Skeletal muscle tissue (tissue), 4 donors: ENCODE results near the gene UNC5A. TPM values are rescaled to one million over a fixed set of nuclear protein-coding genes. Genes with fewer than 3 reads are reported as not detected.

Source experiments
- H3K27ac ChIP-seq: one replicate; pipeline ENCODE4 v1.7.0; 2013; ENCODE audit warnings: mild to moderate bottlenecking, low read depth, low read length, inconsistent platforms
- H3K27me3 ChIP-seq, 3 donors: one replicate each; pipeline ENCODE4 v1.7.0; 2013; ENCODE audit warnings: low read length in 3 of 3; ENCODE audit not compliant: control insufficient read depth in 3 of 3, insufficient read depth in 3 of 3
- H3K36me3 ChIP-seq, 3 donors: one replicate each; pipeline ENCODE4 v1.7.0; 2013; ENCODE audit warnings: low read length in 3 of 3; ENCODE audit not compliant: control insufficient read depth in 3 of 3, insufficient read depth in 3 of 3
- H3K4me1 ChIP-seq, 3 donors: one replicate each; pipeline ENCODE4 v1.7.0; 2013; ENCODE audit warnings: low read length in 3 of 3, mild to moderate bottlenecking in 3 of 3; ENCODE audit not compliant: control insufficient read depth in 3 of 3, insufficient read depth in 3 of 3
- H3K4me3 ChIP-seq, 3 donors: one replicate each; pipeline ENCODE4 v1.7.0; 2013; ENCODE audit warnings: low read length in 3 of 3
- H3K9ac ChIP-seq, 3 donors: one replicate each; pipeline ENCODE4 v1.7.0; 2013; ENCODE audit warnings: low read length in 3 of 3, mild to moderate bottlenecking in 3 of 3, moderate library complexity in 2 of 3, low read depth in 1 of 3
- H3K9me3 ChIP-seq, 3 donors: one replicate each; pipeline ENCODE4 v1.7.0; 2013; ENCODE audit warnings: low read length in 3 of 3; ENCODE audit not compliant: control insufficient read depth in 3 of 3
- total RNA-seq: library from RNA; depleted of rRNA; stranded (reverse); fragments of >200 nt; gene quantifications from one replicate; pipeline ENCODE4 v1.2.3, GENCODE V29; 2014
- donor health status: Osteomylitis.

Gene UNC5A
- total RNA-seq, 1 donor from 2014 or later: not detected

GRCh38 chr5:176829320-176829719 lies 19.0 kb downstream of the UNC5A start:
- no peak overlapping the region for H3K4me3 ChIP-seq
- H3K36me3 ChIP-seq: no peaks in the 10 kb centered on the region
- no peaks in the 10 kb centered on the region for H3K9me3 ChIP-seq
- peaks cover 11 to 27% (median 19%) of the 10 kb centered on the region in 3 donors for H3K27me3 ChIP-seq
- no peak overlapping the region for H3K9ac ChIP-seq
- H3K4me1 ChIP-seq: no peaks in the 10 kb centered on the region
- no peak overlapping the region for H3K27ac ChIP-seq

- Histone ChIP-seq H3K27me3 (peaks cover 16 to 30% (median 28%) of the 10 kb centered on the region in 3 donors), H3K27ac (no peak overlapping the region), H3K4me1 (no peaks in the 10 kb centered on the region), H3K9me3 (no peaks in the 10 kb centered on the region), H3K36me3 (no peaks in the 10 kb centered on the region), H3K9ac (no peak overlapping the region), H3K4me3 (no peak overlapping the region)
Observed at GRCh38 chr5:176830422-176830994, 20.1 kb downstream of the UNC5A start.

GRCh38 chr5:176830995-176831423 lies 20.6 kb downstream of the UNC5A start:
- H3K9me3 ChIP-seq: no peaks in the 10 kb centered on the region
- H3K9ac ChIP-seq: no peak overlapping the region
- no peak overlapping the region for H3K4me3 ChIP-seq
- no peaks in the 10 kb centered on the region for H3K36me3 ChIP-seq
- H3K4me1 ChIP-seq: no peaks in the 10 kb centered on the region
- no peak overlapping the region for H3K27ac ChIP-seq
- H3K27me3 ChIP-seq: peaks cover 16 to 30% (median 28%) of the 10 kb centered on the region in 3 donors

DNA sequence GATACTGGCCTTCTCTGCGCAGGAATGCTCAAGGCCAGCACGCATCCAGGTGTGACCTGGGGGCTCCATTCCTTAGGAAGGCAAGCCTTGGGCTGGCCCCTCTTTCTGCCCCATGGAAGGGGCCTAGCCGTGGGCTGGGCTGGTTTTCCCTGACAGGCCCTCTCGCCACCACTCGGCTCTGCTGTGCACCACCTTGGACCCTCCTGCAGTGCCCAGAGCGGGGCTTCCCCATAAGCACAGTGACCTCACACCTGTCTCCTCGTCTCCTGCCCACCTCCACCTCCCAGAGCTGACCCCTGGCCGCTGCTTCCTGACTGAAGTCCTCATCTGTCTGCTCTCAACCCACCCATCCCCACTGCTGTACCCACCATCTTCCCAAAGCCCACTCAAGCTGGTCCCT lies 21.1 kb downstream of the UNC5A start:
- Histone ChIP-seq H3K4me3 (no peak overlapping the region), H3K36me3 (no peaks in the 10 kb centered on the region), H3K9ac (no peak overlapping the region), H3K9me3 (no peaks in the 10 kb centered on the region), H3K27ac (no peak overlapping the region), H3K27me3 (peaks cover 16 to 30% (median 28%) of the 10 kb centered on the region in 3 donors), H3K4me1 (no peaks in the 10 kb centered on the region)

DNA sequence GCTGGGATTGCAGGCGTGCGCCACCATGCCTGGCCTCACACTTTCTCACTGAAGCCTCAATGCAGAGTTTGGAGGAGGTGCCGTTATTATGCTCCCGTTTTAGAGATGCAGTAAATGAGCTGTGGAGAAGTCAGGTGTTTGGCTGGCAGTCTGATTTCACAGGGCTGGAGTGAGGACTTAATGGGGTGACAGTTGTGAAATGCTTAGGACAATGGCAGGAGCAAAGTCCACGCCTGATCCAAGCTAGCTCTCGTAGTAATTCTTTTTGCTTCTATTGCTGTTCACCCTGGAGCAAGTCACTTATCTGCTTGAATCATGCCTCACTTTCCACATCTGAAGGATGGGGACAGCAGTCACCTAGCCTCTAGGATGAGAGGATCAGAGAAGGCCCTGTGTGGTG lies 21.8 kb downstream of the UNC5A start:
- H3K4me1 ChIP-seq: no peaks in the 10 kb centered on the region
- no peaks in the 10 kb centered on the region for H3K36me3 ChIP-seq
- no peak overlapping the region for H3K27ac ChIP-seq
- H3K9me3 ChIP-seq: no peaks in the 10 kb centered on the region
- no peak overlapping the region for H3K4me3 ChIP-seq
- H3K27me3 ChIP-seq: peaks cover 16 to 30% (median 28%) of the 10 kb centered on the region in 3 donors
- H3K9ac ChIP-seq: no peak overlapping the region

DNA sequence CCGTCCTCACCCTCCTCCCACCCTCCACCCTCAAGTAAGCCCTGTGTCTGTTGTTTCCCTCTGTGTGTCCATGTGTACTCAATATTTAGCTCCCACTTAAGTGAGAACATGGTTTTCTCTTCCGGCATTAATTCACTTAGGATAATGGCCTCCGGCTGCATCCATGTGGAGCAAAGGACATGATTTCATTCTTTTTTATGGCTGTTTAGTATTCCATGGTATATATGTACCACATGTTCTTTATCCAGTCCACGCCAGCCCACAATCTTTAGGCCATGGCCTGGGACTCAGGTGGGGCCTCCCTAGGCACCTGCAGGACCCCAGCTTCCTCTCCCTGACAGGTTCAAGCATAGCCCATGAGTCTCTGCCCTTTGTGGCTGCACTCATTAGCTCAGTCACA lies 22.9 kb downstream of the UNC5A start:
- no peak overlapping the region for H3K9ac ChIP-seq
- no peaks in the 10 kb centered on the region for H3K36me3 ChIP-seq
- H3K27me3 ChIP-seq: peaks cover 16 to 30% (median 28%) of the 10 kb centered on the region in 3 donors
- no peak overlapping the region for H3K27ac ChIP-seq
- H3K9me3 ChIP-seq: no peaks in the 10 kb centered on the region
- H3K4me3 ChIP-seq: no peak overlapping the region
- no peaks in the 10 kb centered on the region for H3K4me1 ChIP-seq

GRCh38 chr5:176835918-176836317 lies 25.6 kb downstream of the UNC5A start:
- no peaks in the 10 kb centered on the region for H3K9me3 ChIP-seq
- peaks cover 16 to 38% (median 31%) of the 10 kb centered on the region in 3 donors for H3K27me3 ChIP-seq
- H3K9ac ChIP-seq: no peak overlapping the region
- H3K4me1 ChIP-seq: no peaks in the 10 kb centered on the region
- no peak overlapping the region for H3K4me3 ChIP-seq
- H3K36me3 ChIP-seq: no peaks in the 10 kb centered on the region
- no peak overlapping the region for H3K27ac ChIP-seq

GRCh38 chr5:176836811-176837706 lies 26.7 kb downstream of the UNC5A start:
- H3K27me3 ChIP-seq: peaks cover 21 to 34% (median 32%) of the 10 kb centered on the region in 3 donors

GRCh38 chr5:176837707-176838115 lies 27.4 kb downstream of the UNC5A start:
- Histone ChIP-seq H3K36me3 (no peaks in the 10 kb centered on the region), H3K9me3 (no peaks in the 10 kb centered on the region), H3K27me3 (peaks cover 15 to 33% (median 25%) of the 10 kb centered on the region in 3 donors), H3K4me3 (no peak overlapping the region), H3K9ac (no peak overlapping the region), H3K4me1 (no peaks in the 10 kb centered on the region), H3K27ac (no peak overlapping the region)

More at GRCh38 chr5:176836811-176837706, 26.7 kb downstream of the UNC5A start:
- no peak overlapping the region for H3K4me3 ChIP-seq
- no peaks in the 10 kb centered on the region for H3K9me3 ChIP-seq
- no peaks in the 10 kb centered on the region for H3K36me3 ChIP-seq
- no peak overlapping the region for H3K9ac ChIP-seq
- no peak overlapping the region for H3K27ac ChIP-seq
- no peaks in the 10 kb centered on the region for H3K4me1 ChIP-seq

DNA sequence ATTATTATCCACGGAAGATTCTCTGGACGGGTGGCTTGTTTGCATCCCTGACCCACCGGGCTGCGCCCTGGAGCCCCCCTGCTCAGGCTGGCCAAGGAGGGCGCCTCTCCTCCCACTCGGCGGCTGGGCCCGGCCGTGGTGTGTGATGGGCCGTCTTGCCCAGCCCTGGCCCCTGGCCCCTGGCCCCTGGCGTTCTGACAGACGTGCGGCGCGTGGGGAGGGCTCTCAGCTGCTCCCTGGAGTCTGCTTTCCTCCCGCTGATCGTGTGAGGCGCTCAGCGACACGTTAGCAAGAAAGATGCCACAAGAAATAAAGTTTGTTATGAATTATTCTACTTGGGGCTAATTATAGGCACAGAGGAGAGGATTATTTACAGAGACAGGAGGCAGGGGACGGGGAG lies 33.3 kb downstream of the UNC5A start:
- peaks cover 38 to 61% (median 57%) of the 10 kb centered on the region in 3 donors for H3K27me3 ChIP-seq
- H3K4me1 ChIP-seq: no peaks in the 10 kb centered on the region
- no peaks in the 10 kb centered on the region for H3K36me3 ChIP-seq
- H3K9ac ChIP-seq: no peak overlapping the region
- no peak overlapping the region for H3K4me3 ChIP-seq
- no peak overlapping the region for H3K27ac ChIP-seq
- no peaks in the 10 kb centered on the region for H3K9me3 ChIP-seq
